GM12878 (cell line): ENCODE measurements around the gene CD209. TPM values are rescaled to one million over a fixed set of nuclear protein-coding genes. Genes with fewer than 3 reads are reported as not detected.

Experiments used
- ATAC-seq: fragments of 200-7000 bp; cut with Tn5 transposase; 3 replicates; pipeline ENCODE4 v1.9.1; 2020; ENCODE audit warnings: mild to moderate bottlenecking, moderate library complexity
- BruUV-seq: library from RNA; stranded (reverse); fragments of 400-500 nt; replicated peaks from 2 replicates; lab custom pipeline; 2021; lab: Mats Ljungman, UMichigan
- CTCF ChIA-PET: fragments of 300-600 bp; sonication (Branson Sonifier 250); formaldehyde crosslinking; extraction: SDS; loops from one replicate; lab custom pipeline; 2021; ENCODE audit warnings: inconsistent platforms; lab: Yijun Ruan, JAX
- POLR2A ChIA-PET: fragments of 350-600 bp; formaldehyde crosslinking; extraction: SDS; loops from one replicate; lab custom pipeline; 2021; ENCODE audit warnings: inconsistent platforms; lab: Charles Lee
- RAD21 ChIA-PET: fragments of 300-600 bp; sonication (Branson Sonifier 250); formaldehyde crosslinking; loops from one replicate; lab custom pipeline; 2023; ENCODE audit warnings: antibody characterized with exemption; ENCODE audit not compliant: unreplicated experiment; lab: Charles Lee
- SMC1A ChIA-PET: fragments of 300-600 bp; sonication (Branson Sonifier 250); formaldehyde crosslinking; loops from one replicate; lab custom pipeline; 2023; ENCODE audit not compliant: unreplicated experiment, uncharacterized antibody; lab: Charles Lee
- DNase-seq: peaks from one replicate; pipeline ENCODE4 v3.0.0-alpha.2; 2011; ENCODE audit warnings: low read depth, low spot score
- FAIRE-seq: peaks from 3 replicates; lab custom pipeline; 2011; peaks lifted over from hg19 to GRCh38; lab: Jason Lieb, UNC
- H2AFZ ChIP-seq: 2 replicates; pipeline ENCODE4 v1.6.0; 2011; ENCODE audit warnings: low read depth, low read length, control low read depth; ENCODE audit not compliant: control insufficient read depth
- H3K27ac ChIP-seq: 2 replicates; pipeline ENCODE4 v1.5.1; 2011; ENCODE audit warnings: control low read depth; ENCODE audit not compliant: control insufficient read depth, insufficient read depth
- H3K27me3 ChIP-seq, 2 experiments: replicated peaks in 1 of 2; 2 replicates each; pipeline versions ENCODE4 v1.6.0 to v1.6.1; 2011; ENCODE audit warnings: low read length in 1 of 2; ENCODE audit not compliant: control insufficient read depth in 2 of 2, insufficient read depth in 2 of 2
- H3K36me3 ChIP-seq, 2 experiments: 2 replicates each; pipeline ENCODE4 v1.5.1; 2011; ENCODE audit warnings: low read length in 1 of 2; ENCODE audit not compliant: control insufficient read depth in 2 of 2, insufficient read depth in 2 of 2
- H3K4me1 ChIP-seq: 2 replicates; pipeline ENCODE4 v1.6.1; 2011; ENCODE audit warnings: mild to moderate bottlenecking, low read length, moderate library complexity, mixed read lengths; ENCODE audit not compliant: control insufficient read depth, insufficient read depth
- H3K4me2 ChIP-seq: 2 replicates; pipeline ENCODE4 v1.6.0; 2011; ENCODE audit warnings: control low read depth; ENCODE audit not compliant: control insufficient read depth, insufficient read depth
- H3K4me3 ChIP-seq: fragments of 200-600 bp; sonication (generic); 2 replicates; pipeline ENCODE4 v1.5.1; 2016
- H3K79me2 ChIP-seq: 2 replicates; pipeline ENCODE4 v1.6.0; 2011; ENCODE audit warnings: low read length; ENCODE audit not compliant: control insufficient read depth, insufficient read depth
- H3K9ac ChIP-seq: 2 replicates; pipeline ENCODE4 v1.8.0; 2011; ENCODE audit warnings: low read length, control low read depth, mixed read lengths; ENCODE audit not compliant: control insufficient read depth, insufficient read depth
- H3K9me3 ChIP-seq: replicated peaks from 3 replicates; pipeline ENCODE4 v1.5.1; 2011; ENCODE audit warnings: mild to moderate bottlenecking, low read length; ENCODE audit not compliant: control insufficient read depth, insufficient read depth
- H4K20me1 ChIP-seq: 2 replicates; pipeline ENCODE4 v1.6.0; 2011; ENCODE audit not compliant: control insufficient read depth, insufficient read depth
- CBX3 ChIP-seq: fragments of 200-600 bp; sonication (generic); IDR thresholded peaks from 2 replicates; pipeline ENCODE4 v1.6.1; 2016; ENCODE audit warnings: low read depth, borderline replicate concordance
- CREM ChIP-seq: IDR thresholded peaks from 2 replicates; pipeline ENCODE4 v1.6.1; 2014; ENCODE audit warnings: antibody characterized with exemption, low read depth
- EED ChIP-seq: sonication (generic); IDR thresholded peaks from 2 replicates; pipeline ENCODE4 v1.6.1; 2016; ENCODE audit warnings: antibody characterized with exemption, low read depth
- IKZF2 ChIP-seq, 2 experiments: fragments of 450-650 bp; IDR thresholded peaks; 2 replicates each; pipeline ENCODE4 v1.6.1; 2017; ENCODE audit warnings: mild to moderate bottlenecking in 2 of 2, moderate library complexity in 2 of 2
- MEF2A ChIP-seq: IDR thresholded peaks from 2 replicates; pipeline ENCODE4 v1.6.1; 2011; ENCODE audit warnings: low read depth, mild to moderate bottlenecking, low read length, moderate library complexity; ENCODE audit not compliant: insufficient read depth
- NBN ChIP-seq: fragments of 450-650 bp; IDR thresholded peaks from 2 replicates; pipeline ENCODE4 v1.6.1; 2016
- NFIC ChIP-seq: IDR thresholded peaks from 2 replicates; pipeline ENCODE4 v1.6.1; 2012; ENCODE audit warnings: low read depth, mild to moderate bottlenecking, inconsistent platforms, low read length, moderate library complexity
- POU2F2 ChIP-seq: IDR thresholded peaks from 3 replicates; pipeline ENCODE4 v1.6.1; 2011; ENCODE audit warnings: low read depth, mild to moderate bottlenecking, low read length, borderline replicate concordance
- RB1 ChIP-seq: fragments of 450-650 bp; formaldehyde crosslinking; IDR thresholded peaks from 2 replicates; pipeline ENCODE4 v1.6.1; 2017; ENCODE audit warnings: mild to moderate bottlenecking, borderline replicate concordance
- RFX5 ChIP-seq: IDR thresholded peaks from 2 replicates; pipeline ENCODE4 v1.6.1; 2011; ENCODE audit warnings: low read depth, low read length, improper control_type of control experiment
- SMARCA5 ChIP-seq: fragments of 450-650 bp; IDR thresholded peaks from 2 replicates; pipeline ENCODE4 v1.6.1; 2017; ENCODE audit warnings: mild to moderate bottlenecking
- SPI1 ChIP-seq: IDR thresholded peaks from 2 replicates; pipeline ENCODE4 v1.6.1; 2011; ENCODE audit warnings: low read depth, mild to moderate bottlenecking, low read length, moderate library complexity, borderline replicate concordance; ENCODE audit not compliant: insufficient read depth
- STAT1 ChIP-seq: fragments of 450-650 bp; conservative IDR thresholded peaks from 2 replicates; pipeline ENCODE4 v1.6.1; 2014; ENCODE audit warnings: antibody characterized with exemption, mild to moderate bottlenecking
- STAT3 ChIP-seq: IDR thresholded peaks from 2 replicates; pipeline ENCODE4 v1.6.1; 2011; ENCODE audit warnings: low read depth, low read length, improper control_type of control experiment
- WGBS: methylation state at CpG from one replicate; pipeline ENCODE4 v1.1.6; 2016; ENCODE audit warnings: low lambda C conversion rate; ENCODE audit not compliant: insufficient replicate concordance, insufficient coverage; ENCODE audit errors: missing lambda C conversion rate; 5-methylcytosine and 5-hydroxymethylcytosine counted together
- in situ Hi-C: fragments of 300-500 bp; cut with MboI; formaldehyde crosslinking; loops from 9 replicates; pipeline ENCODE4 v1.14.3; 2018; ENCODE audit warnings: mixed read lengths
- intact Hi-C: fragments of 100-400 bp; cut with micrococcal nuclease; formaldehyde crosslinking; loops from one replicate; pipeline ENCODE4 v1.14.2; 2022; ENCODE audit not compliant: unreplicated experiment
- polyA plus RNA-seq, 11 experiments: library from polyadenylated mRNA; depleted of rRNA in 4 of 11; unstranded in 6 of 11; stranded (reverse) in 5 of 11; fragments of >200 nt; fragmentation: Nextera tagmentation in 4 of 11; fragmentation: Illumina TruSeq in 1 of 11; extraction: Ambion mirVana in 4 of 11; extraction: Trizol in 1 of 11; gene quantifications; 1 replicate in 1 of 11; 2 replicates in 10 of 11; pipeline versions ENCODE4 v1.2.1 to v1.2.3, GENCODE V29; 2011 to 2016; ENCODE audit warnings: inconsistent platforms in 2 of 11, missing spikeins in 2 of 11, low read depth in 1 of 11
- total RNA-seq, 4 experiments: library from RNA; depleted of rRNA in 3 of 4; stranded (reverse); fragments of >200 nt in 3 of 4; fragmentation: Illumina TruSeq in 1 of 4; extraction: Trizol in 1 of 4; gene quantifications; 2 replicates each; pipeline versions ENCODE4 v1.2.1 to v1.2.3, GENCODE V29; 2013 to 2021
- TF ChIP-seq, protein P1 (sequence below): fragments of 450-650 bp; formaldehyde crosslinking; IDR thresholded peaks from 2 replicates; pipeline ENCODE4 v1.4.0; 2020; ENCODE audit warnings: mild to moderate bottlenecking, moderate library complexity
- TF ChIP-seq, protein P2 (sequence below): IDR thresholded peaks from 2 replicates; pipeline ENCODE4 v1.6.1; 2012; ENCODE audit warnings: low read depth, low read length, improper control_type of control experiment

Gene CD209
- total and polyA plus RNA-seq, 10 of the 15 experiments (the other 5 are each of a cell fraction or from before 2014, with no cell fraction given) = 0.04 to 0.21 (median 0.10) TPM; not detected in 3

DNA sequence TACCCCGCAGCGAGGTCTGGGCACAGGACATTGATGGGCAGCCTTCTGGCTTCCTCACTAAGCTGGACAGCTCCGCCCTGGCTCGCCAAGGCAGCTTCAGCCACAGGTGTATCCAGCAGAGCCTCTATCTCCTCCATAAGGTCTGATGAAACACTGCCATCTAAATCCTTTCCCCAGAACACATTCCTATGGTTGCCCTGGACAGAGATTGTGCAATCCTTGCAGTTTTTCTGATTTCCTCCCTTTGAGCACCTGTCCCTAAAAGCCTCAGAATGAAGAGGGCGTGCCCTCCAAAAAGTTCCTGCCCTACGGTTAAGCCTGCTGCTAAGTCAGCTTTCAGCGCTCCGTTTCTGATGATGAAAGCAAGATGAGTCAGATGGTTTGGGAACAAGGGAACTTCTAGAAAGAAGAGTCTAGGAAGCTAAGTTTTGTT is 36.7 kb upstream of the CD209 start (continued):
- TF ChIP-seq MEF2A (no peak), RFX5 (no peak), CBX3 (no peak), STAT1 (no peak)
- TF ChIP-seq, protein P1, sequence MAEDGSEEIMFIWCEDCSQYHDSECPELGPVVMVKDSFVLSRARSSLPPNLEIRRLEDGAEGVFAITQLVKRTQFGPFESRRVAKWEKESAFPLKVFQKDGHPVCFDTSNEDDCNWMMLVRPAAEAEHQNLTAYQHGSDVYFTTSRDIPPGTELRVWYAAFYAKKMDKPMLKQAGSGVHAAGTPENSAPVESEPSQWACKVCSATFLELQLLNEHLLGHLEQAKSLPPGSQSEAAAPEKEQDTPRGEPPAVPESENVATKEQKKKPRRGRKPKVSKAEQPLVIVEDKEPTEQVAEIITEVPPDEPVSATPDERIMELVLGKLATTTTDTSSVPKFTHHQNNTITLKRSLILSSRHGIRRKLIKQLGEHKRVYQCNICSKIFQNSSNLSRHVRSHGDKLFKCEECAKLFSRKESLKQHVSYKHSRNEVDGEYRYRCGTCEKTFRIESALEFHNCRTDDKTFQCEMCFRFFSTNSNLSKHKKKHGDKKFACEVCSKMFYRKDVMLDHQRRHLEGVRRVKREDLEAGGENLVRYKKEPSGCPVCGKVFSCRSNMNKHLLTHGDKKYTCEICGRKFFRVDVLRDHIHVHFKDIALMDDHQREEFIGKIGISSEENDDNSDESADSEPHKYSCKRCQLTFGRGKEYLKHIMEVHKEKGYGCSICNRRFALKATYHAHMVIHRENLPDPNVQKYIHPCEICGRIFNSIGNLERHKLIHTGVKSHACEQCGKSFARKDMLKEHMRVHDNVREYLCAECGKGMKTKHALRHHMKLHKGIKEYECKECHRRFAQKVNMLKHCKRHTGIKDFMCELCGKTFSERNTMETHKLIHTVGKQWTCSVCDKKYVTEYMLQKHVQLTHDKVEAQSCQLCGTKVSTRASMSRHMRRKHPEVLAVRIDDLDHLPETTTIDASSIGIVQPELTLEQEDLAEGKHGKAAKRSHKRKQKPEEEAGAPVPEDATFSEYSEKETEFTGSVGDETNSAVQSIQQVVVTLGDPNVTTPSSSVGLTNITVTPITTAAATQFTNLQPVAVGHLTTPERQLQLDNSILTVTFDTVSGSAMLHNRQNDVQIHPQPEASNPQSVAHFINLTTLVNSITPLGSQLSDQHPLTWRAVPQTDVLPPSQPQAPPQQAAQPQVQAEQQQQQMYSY (CRISPR knock-in tag) = no peak

DNA sequence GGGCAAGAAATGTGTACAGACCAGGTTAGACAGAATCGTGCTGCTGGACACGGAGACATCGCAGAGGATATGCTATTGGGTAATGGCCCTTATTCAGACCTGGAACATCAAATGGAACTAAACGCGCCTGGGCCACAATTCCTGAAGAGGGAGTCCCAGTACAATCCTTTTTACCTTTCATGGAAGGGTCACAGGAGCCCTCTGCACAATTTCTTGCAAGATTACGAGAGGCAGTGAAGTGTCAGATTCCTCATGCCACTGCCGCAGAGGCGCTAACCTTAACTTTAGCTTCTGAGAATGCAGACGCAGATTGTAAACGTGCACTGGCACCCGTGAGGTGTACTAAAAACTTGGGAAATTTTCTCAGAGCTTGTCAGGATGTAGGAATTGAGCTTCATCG is 33.8 kb upstream of the CD209 start:
- no peak for DNase-seq
- Histone ChIP-seq H3K4me2 (no peak overlapping the region), H3K9ac (no peak overlapping the region), H3K27ac (no peak overlapping the region), H3K9me3 (no peaks in the 10 kb centered on the region; the same call in 2 of the 3 replicates), H4K20me1 (no peaks in the 10 kb centered on the region), H2AFZ (no peak overlapping the region), H3K4me3 (no peak overlapping the region), H3K36me3 (no peaks in the 10 kb centered on the region), H3K27me3 (peaks cover 0 to 2% of the 10 kb centered on the region in 2 experiments; a peak in 2 of 4 replicates), H3K4me1 (no peaks in the 10 kb centered on the region), H3K79me2 (no peaks in the 10 kb centered on the region)
- intact Hi-C loops (no loop called here), in situ Hi-C loops (no loop called here)
- POLR2A ChIA-PET = no interaction called here
- CTCF ChIA-PET = interaction anchor here (0.8 to 1.4 kb wide), 2 partner anchors 9 to 213 kb away, joined by 3 to 5 read pairs; no protein-coding TSS in a partner anchor
- no TSS peak for BruUV-seq
- SMC1A ChIA-PET = no interaction called here
- ATAC-seq = no peak
- RAD21 ChIA-PET = no interaction called here
- 77% methylated on average over 12 of the region's 12 CpGs for WGBS
- FAIRE-seq = no peak
- TF ChIP-seq IKZF2 (IDR thresholded peaks at IDR 0.05) (no peak), STAT3 (no peak), SPI1 (no peak), SMARCA5 (no peak), RB1 (no peak), NBN (no peak), NFIC (no peak), EED (no peak), POU2F2 (no peak), CREM (no peak), MEF2A (no peak)
- TF ChIP-seq, protein P2, sequence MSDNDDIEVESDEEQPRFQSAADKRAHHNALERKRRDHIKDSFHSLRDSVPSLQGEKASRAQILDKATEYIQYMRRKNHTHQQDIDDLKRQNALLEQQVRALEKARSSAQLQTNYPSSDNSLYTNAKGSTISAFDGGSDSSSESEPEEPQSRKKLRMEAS = no peak
